ENCODE results near the gene CELF2. TPM values are rescaled to one million over a fixed set of nuclear protein-coding genes. Genes with fewer than 3 reads are reported as not detected.

The CELF2 gene
- total RNA-seq, 1 experiment from 2014 or later: 0.27 TPM

- Mint-ChIP-seq H3K9me3 (ENCODE audit: unreplicated experiment) (no peaks in the 10 kb centered on the region), H3K27ac (ENCODE audit: unreplicated experiment) (no peak overlapping the region), H3K27me3 (ENCODE audit: insufficient read depth, unreplicated experiment) (peaks cover 5% of the 10 kb centered on the region), H3K4me1 (ENCODE audit: low read depth, unreplicated experiment) (no peaks in the 10 kb centered on the region), H3K36me3 (ENCODE audit: insufficient read depth, unreplicated experiment) (no peaks in the 10 kb centered on the region), H3K4me3 (ENCODE audit: unreplicated experiment) (no peak overlapping the region)
- BruUV-seq (replicated peaks): no TSS peak
- Histone ChIP-seq H3K4me3 (ENCODE audit: low read depth, low read length) (no peak overlapping the region), H3K36me3 (ENCODE audit: control insufficient read depth, insufficient read depth, low read length) (no peaks in the 10 kb centered on the region), H3K27me3 (replicated peaks; ENCODE audit: control insufficient read depth, insufficient read depth, low read length) (no peaks in the 10 kb centered on the region), H3K4me1 (no peaks in the 10 kb centered on the region), H3K9me3 (peaks cover 5% of the 10 kb centered on the region; the same call in 1 of the 2 replicates)
- CTCF ChIA-PET: no interaction called here
- POLR2A ChIA-PET: no interaction called here
- no peak for DNase-seq
- intact Hi-C loops (cut with micrococcal nuclease; ENCODE audit: unreplicated experiment): no loop called here
- TF ChIP-seq CTCF (IDR thresholded peaks at IDR 0.05; ENCODE audit: insufficient read depth in 1 of 2, low read depth in 1 of 2, low read length in 1 of 2, severe bottlenecking in 1 of 2, unreplicated experiment in 1 of 2): no peak
Measured at GRCh38 chr10:10987111-10987510, 30.6 kb upstream of the CELF2 start.

- TF ChIP-seq CTCF (IDR thresholded peaks at IDR 0.05; ENCODE audit: insufficient read depth in 1 of 2, low read depth in 1 of 2, low read length in 1 of 2, severe bottlenecking in 1 of 2, unreplicated experiment in 1 of 2): no peak
- H3K4me1 ChIP-seq: no peaks in the 10 kb centered on the region
- Mint-ChIP-seq H3K9me3 (ENCODE audit: unreplicated experiment) (no peaks in the 10 kb centered on the region), H3K4me1 (ENCODE audit: low read depth, unreplicated experiment) (no peaks in the 10 kb centered on the region), H3K4me3 (ENCODE audit: unreplicated experiment) (no peak overlapping the region), H3K36me3 (ENCODE audit: insufficient read depth, unreplicated experiment) (no peaks in the 10 kb centered on the region), H3K27ac (ENCODE audit: unreplicated experiment) (no peak overlapping the region), H3K27me3 (ENCODE audit: insufficient read depth, unreplicated experiment) (peaks cover 5% of the 10 kb centered on the region)
- ChIA-PET CTCF (no interaction called here), POLR2A (no interaction called here)
- intact Hi-C loops (cut with micrococcal nuclease; ENCODE audit: unreplicated experiment): no loop called here
- no TSS peak for BruUV-seq (replicated peaks)
- H3K36me3 ChIP-seq (ENCODE audit: control insufficient read depth, insufficient read depth, low read length): no peaks in the 10 kb centered on the region
- peaks cover 5% of the 10 kb centered on the region; the same call in 1 of the 2 replicates for H3K9me3 ChIP-seq
- no peak overlapping the region for H3K4me3 ChIP-seq (ENCODE audit: low read depth, low read length)
- no peak for DNase-seq
- no peaks in the 10 kb centered on the region; the same call in 1 of the 2 replicates for H3K27me3 ChIP-seq (replicated peaks; ENCODE audit: control insufficient read depth, insufficient read depth, low read length)
Measured at GRCh38 chr10:10989669-10990068, 28.0 kb upstream of the CELF2 start.

- Histone ChIP-seq H3K4me1 (no peaks in the 10 kb centered on the region), H3K36me3 (ENCODE audit: control insufficient read depth, insufficient read depth, low read length) (no peaks in the 10 kb centered on the region), H3K4me3 (ENCODE audit: low read depth, low read length) (no peak overlapping the region), H3K9me3 (peaks cover 5% of the 10 kb centered on the region; the same call in 1 of the 2 replicates), H3K27me3 (replicated peaks; ENCODE audit: control insufficient read depth, insufficient read depth, low read length) (no peaks in the 10 kb centered on the region; the same call in 1 of the 2 replicates)
- intact Hi-C loops (cut with micrococcal nuclease; ENCODE audit: unreplicated experiment): no loop called here
- H3K27ac Mint-ChIP-seq (ENCODE audit: unreplicated experiment): no peak overlapping the region
- CTCF ChIA-PET: no interaction called here
- POLR2A ChIA-PET: no interaction called here
- DNase-seq: no peak
- H3K36me3 Mint-ChIP-seq (ENCODE audit: insufficient read depth, unreplicated experiment): no peaks in the 10 kb centered on the region
- TF ChIP-seq CTCF (IDR thresholded peaks at IDR 0.05; ENCODE audit: insufficient read depth in 1 of 2, low read depth in 1 of 2, low read length in 1 of 2, severe bottlenecking in 1 of 2, unreplicated experiment in 1 of 2): no peak
- H3K4me3 Mint-ChIP-seq (ENCODE audit: unreplicated experiment): no peak overlapping the region
- no peaks in the 10 kb centered on the region for H3K9me3 Mint-ChIP-seq (ENCODE audit: unreplicated experiment)
- no peaks in the 10 kb centered on the region for H3K4me1 Mint-ChIP-seq (ENCODE audit: low read depth, unreplicated experiment)
- peaks cover 8% of the 10 kb centered on the region for H3K27me3 Mint-ChIP-seq (ENCODE audit: insufficient read depth, unreplicated experiment)
- BruUV-seq (replicated peaks): no TSS peak
Measured at GRCh38 chr10:10991144-10991543, 26.5 kb upstream of the CELF2 start.
